ENCODE results near the gene NR5A1. TPM values are rescaled to one million over a fixed set of nuclear protein-coding genes. Genes with fewer than 3 reads are reported as not detected.

NR5A1 gene
- total RNA-seq, 4 donors from 2014 or later, result not detected

DNA sequence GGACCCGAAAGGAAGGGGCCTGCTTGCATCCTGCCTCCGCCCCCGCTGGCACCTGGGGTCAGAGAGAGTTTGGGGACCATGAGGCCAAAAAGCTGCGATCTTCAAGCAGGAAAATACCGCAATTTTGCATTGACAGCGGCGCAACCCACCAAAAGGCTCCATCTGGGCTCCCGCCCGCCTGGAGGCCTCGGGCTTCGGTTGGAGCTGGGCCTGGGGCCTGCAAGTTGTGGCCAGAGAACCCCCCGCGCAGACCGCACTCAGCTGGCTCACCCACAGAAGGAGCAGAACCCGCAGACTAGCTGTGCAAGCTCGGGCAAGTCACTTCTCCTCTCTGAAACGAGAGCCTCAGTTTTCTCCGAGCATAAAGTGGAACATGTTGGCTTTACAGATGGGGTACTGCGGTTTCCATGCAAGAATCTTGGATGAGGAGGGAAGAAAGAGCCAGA is 1.3 kb downstream of the NR5A1 start:
- Histone ChIP-seq H3K4me3 (no peak overlapping the region), H3K27ac (no peak overlapping the region), H3K9me3 (no peaks in the 10 kb centered on the region), H3K4me1 (peaks cover 5 to 18% (median 14%) of the 10 kb centered on the region in 4 donors), H3K36me3 (no peaks in the 10 kb centered on the region), H3K27me3 (peaks cover 63% of the 10 kb centered on the region)
- in situ Hi-C loops (cut with MboI; ENCODE audit: low pct_ligation_motif_present in 1 of 4, low pct_unique_long_range_greater_than_20kb in 1 of 4, low sequenced_read_pairs in 3 of 4), result no loop called here
- 89% methylated on average over 16 of the region's 19 CpGs; no CpG with 5 or more reads in 1 of the 2 donors for WGBS, 2 donors (ENCODE audit: low coverage in 1 of 2)
- intact Hi-C loops (cut with DNase I; ENCODE audit: low total_unique reads), result no loop called here
- TF ChIP-seq POLR2A (IDR thresholded peaks at IDR 0.05), result no peak
- TF ChIP-seq EP300 (IDR thresholded peaks at IDR 0.05; ENCODE audit: low read depth), result no peak
- TF ChIP-seq, protein P1, sequence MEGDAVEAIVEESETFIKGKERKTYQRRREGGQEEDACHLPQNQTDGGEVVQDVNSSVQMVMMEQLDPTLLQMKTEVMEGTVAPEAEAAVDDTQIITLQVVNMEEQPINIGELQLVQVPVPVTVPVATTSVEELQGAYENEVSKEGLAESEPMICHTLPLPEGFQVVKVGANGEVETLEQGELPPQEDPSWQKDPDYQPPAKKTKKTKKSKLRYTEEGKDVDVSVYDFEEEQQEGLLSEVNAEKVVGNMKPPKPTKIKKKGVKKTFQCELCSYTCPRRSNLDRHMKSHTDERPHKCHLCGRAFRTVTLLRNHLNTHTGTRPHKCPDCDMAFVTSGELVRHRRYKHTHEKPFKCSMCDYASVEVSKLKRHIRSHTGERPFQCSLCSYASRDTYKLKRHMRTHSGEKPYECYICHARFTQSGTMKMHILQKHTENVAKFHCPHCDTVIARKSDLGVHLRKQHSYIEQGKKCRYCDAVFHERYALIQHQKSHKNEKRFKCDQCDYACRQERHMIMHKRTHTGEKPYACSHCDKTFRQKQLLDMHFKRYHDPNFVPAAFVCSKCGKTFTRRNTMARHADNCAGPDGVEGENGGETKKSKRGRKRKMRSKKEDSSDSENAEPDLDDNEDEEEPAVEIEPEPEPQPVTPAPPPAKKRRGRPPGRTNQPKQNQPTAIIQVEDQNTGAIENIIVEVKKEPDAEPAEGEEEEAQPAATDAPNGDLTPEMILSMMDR (IDR thresholded peaks at IDR 0.05), result no peak
- TF ChIP-seq POLR2AphosphoS5 (IDR thresholded peaks at IDR 0.05), result no peak
- no peak for DNase-seq

GRCh38 chr9:124505006-124505900 is 1.9 kb downstream of the NR5A1 start:
- H3K27ac ChIP-seq, result no peak overlapping the region
- in situ Hi-C loops (cut with MboI; ENCODE audit: low pct_ligation_motif_present in 1 of 4, low pct_unique_long_range_greater_than_20kb in 1 of 4, low sequenced_read_pairs in 3 of 4), result no loop called here
- peaks cover 5 to 18% (median 14%) of the 10 kb centered on the region in 4 donors for H3K4me1 ChIP-seq
- TF ChIP-seq POLR2AphosphoS5 (IDR thresholded peaks at IDR 0.05) (no peak), POLR2A (IDR thresholded peaks at IDR 0.05) (no peak), EP300 (IDR thresholded peaks at IDR 0.05; ENCODE audit: low read depth) (no peak)
- TF ChIP-seq, protein P1 (IDR thresholded peaks at IDR 0.05), result no peak
- H3K9me3 ChIP-seq, result no peaks in the 10 kb centered on the region
- H3K4me3 ChIP-seq, result peak overlapping the region in 1 of 4 donors; percentile 16
- WGBS, 2 donors (ENCODE audit: low coverage in 1 of 2), result 57% methylated on average over 52 of the region's 69 CpGs; no CpG with 5 or more reads in 1 of the 2 donors
- no peak for DNase-seq
- H3K36me3 ChIP-seq, result no peaks in the 10 kb centered on the region
- intact Hi-C loops (cut with DNase I; ENCODE audit: low total_unique reads), result no loop called here
- peaks cover 70% of the 10 kb centered on the region for H3K27me3 ChIP-seq

GRCh38 chr9:124504530-124505005 is 2.6 kb downstream of the NR5A1 start:
- WGBS, 2 donors (ENCODE audit: low coverage in 1 of 2), result no CpG with 5 or more reads among the region's 81 CpGs
- TF ChIP-seq EP300 (IDR thresholded peaks at IDR 0.05; ENCODE audit: low read depth), result no peak
- no peak for TF ChIP-seq POLR2A (IDR thresholded peaks at IDR 0.05)
- no peak for TF ChIP-seq POLR2AphosphoS5 (IDR thresholded peaks at IDR 0.05)
- TF ChIP-seq, protein P1 (IDR thresholded peaks at IDR 0.05), result no peak
- Histone ChIP-seq H3K4me3 (peak overlapping the region in 3 of 4 donors; percentile 16 to 46 (median 22)), H3K36me3 (no peaks in the 10 kb centered on the region), H3K27ac (no peak overlapping the region), H3K4me1 (peaks cover 5 to 18% (median 14%) of the 10 kb centered on the region in 4 donors), H3K27me3 (peaks cover 77% of the 10 kb centered on the region), H3K9me3 (no peaks in the 10 kb centered on the region)
- DNase-seq, result no peak
- in situ Hi-C loops (cut with MboI; ENCODE audit: low pct_ligation_motif_present in 1 of 4, low pct_unique_long_range_greater_than_20kb in 1 of 4, low sequenced_read_pairs in 3 of 4) (no loop called here), intact Hi-C loops (cut with DNase I; ENCODE audit: low total_unique reads) (no loop called here)

- WGBS, 2 donors (ENCODE audit: low coverage in 1 of 2), result 4 to 7% methylated on average over 17 to 51 of the region's 76 CpGs
- DNase-seq, result no peak
- no peaks in the 10 kb centered on the region for H3K9me3 ChIP-seq
- in situ Hi-C loops (cut with MboI; ENCODE audit: low pct_ligation_motif_present in 1 of 4, low pct_unique_long_range_greater_than_20kb in 1 of 4, low sequenced_read_pairs in 3 of 4) (no loop called here), intact Hi-C loops (cut with DNase I; ENCODE audit: low total_unique reads) (no loop called here)
- no peak overlapping the region for H3K27ac ChIP-seq
- no peaks in the 10 kb centered on the region for H3K36me3 ChIP-seq
- no peak for TF ChIP-seq POLR2A (IDR thresholded peaks at IDR 0.05)
- no peak for TF ChIP-seq EP300 (IDR thresholded peaks at IDR 0.05; ENCODE audit: low read depth)
- TF ChIP-seq, protein P1 (IDR thresholded peaks at IDR 0.05), result no peak
- TF ChIP-seq POLR2AphosphoS5 (IDR thresholded peaks at IDR 0.05), result no peak
- H3K4me3 ChIP-seq, result peak overlapping the region in 3 of 4 donors; percentile 16 to 46 (median 22)
- H3K4me1 ChIP-seq, result peaks cover 5 to 18% (median 14%) of the 10 kb centered on the region in 4 donors
- H3K27me3 ChIP-seq, result peaks cover 84% of the 10 kb centered on the region
These were observed 3.3 kb downstream of the NR5A1 start for GRCh38 chr9:124503713-124504529.

All from transverse colon (tissue), 4 donors.